ENCODE measurements around the gene TSPEAR. TPM values are rescaled to one million over a fixed set of nuclear protein-coding genes. Genes with fewer than 3 reads are reported as not detected.
"Not testable (repeated sequence)": the region's sequence is repeated elsewhere in the genome, so short reads cannot be mapped to it uniquely, and the experiment has no call there.

The TSPEAR gene
- polyA plus RNA-seq, 4 donors = 0.55 to 1.1 (median 0.80) TPM

- no peak for DNase-seq (ENCODE audit: low read depth in 4 of 4, low spot score in 2 of 4)
Observed at GRCh38 chr21:44657635-44658540, 53.5 kb downstream of the TSPEAR start, which contains the start of gene KRTAP12-3. TSS of gene KRTAP12-3 (plus strand) at chr21:44657932. CDS start at chr21:44657980, 48 bp downstream.

- DNase-seq (ENCODE audit: low read depth in 4 of 4, low spot score in 2 of 4) = no peak
Observed at GRCh38 chr21:44656868-44657267, 54.5 kb downstream of the TSPEAR start.

GRCh38 chr21:44654576-44655175, 56.7 kb downstream of the TSPEAR start, which contains the start of gene KRTAP12-4:
TSS of gene KRTAP12-4 (minus strand) at chr21:44654659. CDS start at chr21:44654614, 45 bp downstream.
- DNase-seq (ENCODE audit: low read depth in 4 of 4, low spot score in 2 of 4) = no peak

- DNase-seq (ENCODE audit: low read depth in 4 of 4, low spot score in 2 of 4) = no peak
Observed at GRCh38 chr21:44653656-44654575, 57.5 kb downstream of the TSPEAR start.

- no peak for DNase-seq (ENCODE audit: low read depth in 4 of 4, low spot score in 2 of 4)
Observed at GRCh38 chr21:44653123-44653522, 58.2 kb downstream of the TSPEAR start.

GRCh38 chr21:44650973-44651675, 60.2 kb downstream of the TSPEAR start:
- DNase-seq (ENCODE audit: low read depth in 4 of 4, low spot score in 2 of 4) = no peak

GRCh38 chr21:44650265-44650972, 61.0 kb downstream of the TSPEAR start:
- no peak for DNase-seq (ENCODE audit: low read depth in 4 of 4, low spot score in 2 of 4)

- DNase-seq (ENCODE audit: low read depth in 4 of 4, low spot score in 2 of 4) = no peak
Observed at GRCh38 chr21:44649521-44650100, 61.8 kb downstream of the TSPEAR start.

GRCh38 chr21:44648557-44649311, 62.6 kb downstream of the TSPEAR start:
- no peak for DNase-seq (ENCODE audit: low read depth in 4 of 4, low spot score in 2 of 4)

- no peak for DNase-seq (ENCODE audit: low read depth in 4 of 4, low spot score in 2 of 4)
Observed at GRCh38 chr21:44647222-44647552, 64.2 kb downstream of the TSPEAR start.

- not testable (repeated sequence) for DNase-seq (ENCODE audit: low read depth in 4 of 4, low spot score in 2 of 4)
Observed at GRCh38 chr21:44646366-44647221, 64.8 kb downstream of the TSPEAR start, which contains the start of gene KRTAP10-11. TSS of gene KRTAP10-11 (plus strand) at chr21:44646414. CDS start at chr21:44646459, 45 bp downstream.

- DNase-seq (ENCODE audit: low read depth in 4 of 4, low spot score in 2 of 4) = no peak
Observed at GRCh38 chr21:44644878-44645277, 66.5 kb downstream of the TSPEAR start.

- DNase-seq (ENCODE audit: low read depth in 4 of 4, low spot score in 2 of 4) = no peak
Observed at GRCh38 chr21:44643741-44644310, 67.5 kb downstream of the TSPEAR start.

- no peak for DNase-seq (ENCODE audit: low read depth in 4 of 4, low spot score in 2 of 4)
Observed at GRCh38 chr21:44640761-44641160, 70.6 kb downstream of the TSPEAR start.

- DNase-seq (ENCODE audit: low read depth in 4 of 4, low spot score in 2 of 4) = no peak
Observed at GRCh38 chr21:44639331-44639655, 72.1 kb downstream of the TSPEAR start.

GRCh38 chr21:44638506-44639330, 72.7 kb downstream of the TSPEAR start:
- DNase-seq (ENCODE audit: low read depth in 4 of 4, low spot score in 2 of 4) = not testable (repeated sequence)

Measured in left renal cortex interstitium (tissue), 4 donors.